ENCODE results near the gene MICALL2.

The MICALL2 gene

GRCh38 chr7:1492640-1493039, 33.4 kb upstream of the MICALL2 start:
- DNase-seq: no peak

GRCh38 chr7:1492221-1492620, 33.0 kb upstream of the MICALL2 start:
- no peak for DNase-seq

DNA sequence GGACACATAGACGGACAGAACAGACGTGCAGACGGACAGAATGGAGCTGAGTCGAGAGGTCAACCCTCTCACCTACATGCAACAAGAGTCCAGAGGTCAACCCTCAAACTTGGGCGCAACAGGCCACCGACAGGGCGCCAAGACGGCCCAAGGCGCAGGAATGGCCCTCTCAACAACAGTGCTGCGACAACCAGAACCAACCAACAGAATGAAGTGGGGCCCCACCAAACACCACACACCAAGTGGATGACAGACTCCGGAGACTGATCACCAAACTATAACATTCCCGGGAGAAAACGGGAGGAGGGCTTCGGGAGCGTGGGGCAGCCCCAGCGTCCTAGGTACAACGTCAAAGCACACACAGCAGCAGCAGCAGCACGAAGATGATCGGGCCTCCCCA, 31.6 kb upstream of the MICALL2 start:
- no peak for DNase-seq

DNA sequence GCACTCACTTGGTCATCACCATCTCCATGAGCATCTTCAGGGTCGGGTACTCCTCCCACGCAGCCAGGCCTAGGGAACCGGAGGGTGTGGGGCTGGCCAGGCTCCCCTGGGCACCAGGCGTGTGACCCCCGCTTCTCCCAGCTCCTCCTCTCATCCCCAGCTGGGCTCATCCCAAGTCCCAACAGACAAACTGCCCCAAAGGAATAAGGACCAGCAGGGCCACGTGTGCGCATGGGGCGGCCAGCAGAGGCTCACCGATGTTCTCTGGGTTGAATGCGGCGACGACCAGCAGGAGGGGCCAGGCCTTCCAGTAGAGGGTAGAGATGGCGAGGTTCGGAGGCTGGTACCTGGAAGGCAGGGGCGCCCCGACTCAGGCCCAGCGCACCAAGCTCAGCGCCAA, 30.1 kb upstream of the MICALL2 start:
- no peak for DNase-seq

DNA sequence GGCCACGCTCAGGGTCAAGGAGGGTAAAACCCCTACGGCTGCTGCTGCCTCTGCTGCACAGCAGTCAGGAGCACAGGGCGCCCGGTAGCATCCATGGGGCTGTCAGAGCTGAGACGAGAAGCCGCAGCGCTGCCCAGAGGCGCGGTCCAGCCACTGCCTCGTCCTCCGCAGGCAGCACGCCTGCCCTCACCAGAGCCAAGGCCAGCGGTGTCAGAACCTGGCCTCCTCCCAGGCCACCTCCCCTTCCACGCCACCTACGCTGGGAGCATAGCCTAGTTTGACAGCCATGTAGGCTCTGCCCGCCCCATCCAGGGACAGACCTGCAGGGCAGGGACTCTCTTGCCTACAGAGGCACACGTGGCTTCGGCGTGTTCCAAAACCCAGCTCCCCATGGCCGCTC, 28.7 kb upstream of the MICALL2 start:
- no peak for DNase-seq

GRCh38 chr7:1487466-1487865, 28.2 kb upstream of the MICALL2 start:
- DNase-seq: no peak

- DNase-seq: no peak
Measured at GRCh38 chr7:1486571-1486970, 27.3 kb upstream of the MICALL2 start.

- DNase-seq: no peak
Measured at GRCh38 chr7:1485156-1485555, 25.9 kb upstream of the MICALL2 start.

GRCh38 chr7:1484569-1484968, 25.3 kb upstream of the MICALL2 start:
- DNase-seq: no peak

- DNase-seq: no peak
Measured at GRCh38 chr7:1483536-1484505, 24.6 kb upstream of the MICALL2 start.

DNA sequence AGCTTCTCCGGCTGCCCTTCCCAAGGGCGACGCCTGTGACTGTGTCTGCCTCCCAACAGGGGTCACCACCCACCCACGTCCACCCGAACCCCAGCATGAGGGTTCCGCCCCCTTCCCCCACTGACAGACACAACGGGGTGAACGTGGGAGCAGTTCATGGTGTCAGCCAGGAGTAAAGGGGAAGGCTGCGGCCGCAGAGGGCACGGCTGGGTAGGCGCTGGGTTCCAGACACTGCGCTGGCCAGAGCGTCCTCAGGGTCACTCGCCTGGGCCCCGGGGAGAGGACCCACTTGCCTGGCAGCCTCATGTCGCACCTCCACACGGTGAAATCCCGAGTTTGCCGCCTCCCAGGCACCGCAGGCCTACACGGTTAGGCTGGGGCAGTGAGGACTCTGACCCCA, 23.8 kb upstream of the MICALL2 start:
- DNase-seq: no peak

DNA sequence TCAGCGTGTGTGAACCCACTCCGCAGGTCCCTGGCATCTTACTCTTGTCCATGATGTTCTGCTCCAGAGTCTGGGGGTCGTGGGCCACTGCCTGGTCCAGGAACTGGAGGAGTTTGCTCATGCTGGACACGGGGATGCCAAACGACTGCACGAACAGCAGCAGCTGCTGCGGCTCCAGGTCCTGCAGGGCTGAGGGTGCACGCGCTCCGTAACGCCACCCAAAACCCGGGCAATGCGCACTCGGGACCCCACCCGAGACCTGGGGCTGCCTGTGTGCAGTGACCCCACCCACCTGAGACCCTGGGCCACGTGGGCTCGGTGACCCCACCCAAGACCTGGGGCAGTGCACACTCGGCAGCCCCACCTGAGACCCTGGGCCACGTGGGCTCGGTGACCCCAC, 22.0 kb upstream of the MICALL2 start:
- DNase-seq: no peak

DNA sequence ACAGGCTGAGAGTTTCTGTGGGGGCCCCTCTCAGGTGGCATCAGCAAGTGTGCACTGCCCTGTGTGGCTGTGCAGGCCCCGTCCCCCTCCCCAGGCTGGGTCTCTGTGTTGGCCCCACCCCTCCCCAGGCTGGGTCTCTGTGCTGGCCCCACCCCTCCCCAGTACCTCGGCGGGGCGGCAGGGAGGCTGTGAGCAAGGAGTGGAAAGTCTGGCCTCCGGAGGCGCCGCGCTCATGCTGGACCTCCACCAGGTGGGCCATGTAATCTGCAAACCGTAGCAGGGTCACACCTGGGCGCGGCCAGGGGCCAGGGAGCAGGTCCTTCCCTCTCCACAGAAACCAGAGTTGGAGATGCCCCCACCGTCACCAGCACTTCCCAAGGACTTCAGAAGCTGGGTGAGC, 21.4 kb upstream of the MICALL2 start:
- DNase-seq: no peak

GRCh38 chr7:1479287-1479686, 20.0 kb upstream of the MICALL2 start:
- no peak for DNase-seq

DNA sequence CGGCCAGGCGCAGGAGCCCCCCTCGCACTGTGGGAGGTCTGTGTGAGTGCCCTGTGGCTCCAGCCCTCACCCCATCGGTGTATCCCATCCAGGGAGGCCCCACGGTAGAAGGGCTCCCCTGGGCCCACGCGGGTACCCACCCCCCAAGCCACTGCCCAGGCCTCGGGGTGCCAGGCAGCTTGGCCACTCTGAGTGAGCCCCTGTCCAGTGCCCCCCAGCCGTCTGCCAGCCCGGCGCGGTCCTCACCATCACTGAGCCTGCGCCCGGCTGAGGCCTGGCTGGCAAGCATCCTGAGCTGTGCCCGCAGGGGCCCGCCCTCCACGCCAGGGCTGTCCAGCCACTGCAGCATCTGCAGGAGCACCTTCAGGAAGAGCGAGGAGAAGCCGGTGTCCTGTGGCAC, 19.2 kb upstream of the MICALL2 start:
- no peak for DNase-seq

DNA sequence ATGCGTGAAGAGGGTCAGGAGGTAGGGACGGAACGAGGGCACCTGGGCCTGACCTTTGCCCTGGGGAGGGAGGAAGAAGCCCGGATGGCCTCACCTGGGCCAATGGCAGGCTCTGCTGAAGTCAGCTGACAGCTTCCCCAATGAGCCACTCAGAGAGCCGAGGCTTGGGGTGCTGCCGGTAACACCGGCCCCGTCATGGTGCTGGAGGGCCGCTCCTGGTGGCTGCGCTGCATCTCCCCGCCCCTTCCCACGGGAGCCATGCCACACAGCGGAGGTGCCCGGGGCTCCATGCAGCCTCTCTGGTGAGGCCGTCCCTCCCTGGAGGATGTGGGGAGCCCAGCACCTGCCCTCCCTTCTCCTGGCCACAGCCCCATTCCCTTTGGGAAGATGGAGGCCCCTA, 17.6 kb upstream of the MICALL2 start:
- no peak for DNase-seq

GRCh38 chr7:1475991-1476390, 16.7 kb upstream of the MICALL2 start:
- DNase-seq: no peak

- no peak for DNase-seq
Measured at GRCh38 chr7:1475393-1475792, 16.1 kb upstream of the MICALL2 start.

GRCh38 chr7:1474736-1475135, 15.5 kb upstream of the MICALL2 start:
- no peak for DNase-seq

DNA sequence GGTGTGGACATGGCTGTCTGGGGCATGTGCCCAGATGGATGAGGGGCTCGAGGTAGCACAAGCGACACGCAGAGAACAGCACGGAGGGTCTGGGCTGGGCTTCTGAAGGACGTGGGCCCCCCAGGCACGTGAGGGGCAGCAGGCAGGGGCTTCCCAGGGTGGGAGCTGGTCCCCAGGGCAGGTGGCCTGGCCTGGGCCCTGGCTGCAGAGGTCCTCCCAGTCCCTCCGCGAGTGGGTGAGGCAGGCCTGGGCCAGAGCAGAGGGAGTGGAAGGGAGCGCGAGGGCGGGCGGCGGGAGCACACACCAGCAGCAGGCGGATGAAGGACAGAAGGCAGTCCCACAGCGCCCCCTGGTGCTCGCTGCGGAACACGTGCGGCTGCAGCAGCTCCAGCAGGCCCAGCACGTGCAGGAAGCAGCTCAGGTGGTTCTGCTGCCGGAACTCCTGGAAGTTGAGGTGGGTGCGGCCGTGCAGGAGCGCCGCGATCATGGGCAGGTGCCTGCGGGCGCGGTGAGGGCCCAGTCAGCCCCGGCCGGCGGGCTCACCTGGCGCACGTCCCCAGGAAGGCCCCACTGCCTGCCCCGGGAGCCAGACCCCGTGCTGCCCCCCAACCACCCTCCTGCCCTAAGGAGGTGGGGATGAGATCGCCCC, 14.7 kb upstream of the MICALL2 start:
- peak; percentile 72 for DNase-seq

DNA sequence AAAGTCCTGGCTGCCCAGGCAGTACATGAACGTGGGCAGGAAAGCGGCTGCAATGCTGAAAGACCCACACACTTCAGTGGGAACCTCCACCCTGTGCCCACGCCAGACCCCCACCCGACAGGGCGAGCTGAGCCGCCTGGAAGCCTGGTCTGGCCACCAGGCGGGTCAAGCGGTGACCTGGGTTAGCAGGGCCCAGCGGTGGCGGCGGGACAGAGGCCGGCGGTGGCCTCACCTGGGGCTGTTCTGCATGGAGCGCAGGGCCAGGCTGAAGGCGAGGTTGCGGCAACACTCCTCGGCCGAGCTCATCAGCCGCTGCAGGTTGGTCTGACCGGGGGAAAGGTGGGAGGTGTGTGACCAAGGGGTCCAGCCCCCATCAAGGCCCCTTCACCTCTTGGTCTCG, 11.6 kb upstream of the MICALL2 start:
- DNase-seq: no peak

DNA sequence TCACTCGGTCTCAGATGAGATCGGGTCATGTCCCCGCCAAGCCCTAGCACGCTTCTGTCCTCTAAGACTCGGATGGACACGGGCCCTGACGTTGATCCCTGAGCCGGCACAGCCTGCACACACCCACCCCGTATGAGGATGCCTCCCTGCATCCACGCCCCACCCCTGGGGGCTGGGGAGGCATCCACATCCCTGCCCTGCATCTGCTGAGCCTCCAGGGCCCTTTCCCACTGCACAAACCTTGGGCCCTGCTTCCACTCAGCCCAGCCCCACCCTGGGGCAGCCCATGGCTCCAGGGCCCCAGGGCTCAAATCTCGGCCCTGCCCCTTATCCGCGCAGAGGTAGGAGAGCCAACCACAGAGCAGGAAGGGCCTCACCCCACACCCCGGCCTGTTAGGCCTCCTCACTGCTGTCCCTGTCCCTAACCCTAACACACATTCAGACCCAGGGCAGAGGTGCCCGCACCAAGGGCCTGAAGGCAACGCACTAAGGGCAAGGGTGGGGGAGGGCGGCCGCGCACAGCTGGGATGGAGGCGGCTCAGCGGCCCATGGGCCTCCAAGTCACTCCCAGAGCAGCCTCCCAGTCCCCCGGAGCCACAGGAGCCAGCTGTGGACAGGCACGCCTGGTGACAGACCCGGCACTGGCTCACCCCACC, 9.5 kb upstream of the MICALL2 start:
- DNase-seq: no peak

DNA sequence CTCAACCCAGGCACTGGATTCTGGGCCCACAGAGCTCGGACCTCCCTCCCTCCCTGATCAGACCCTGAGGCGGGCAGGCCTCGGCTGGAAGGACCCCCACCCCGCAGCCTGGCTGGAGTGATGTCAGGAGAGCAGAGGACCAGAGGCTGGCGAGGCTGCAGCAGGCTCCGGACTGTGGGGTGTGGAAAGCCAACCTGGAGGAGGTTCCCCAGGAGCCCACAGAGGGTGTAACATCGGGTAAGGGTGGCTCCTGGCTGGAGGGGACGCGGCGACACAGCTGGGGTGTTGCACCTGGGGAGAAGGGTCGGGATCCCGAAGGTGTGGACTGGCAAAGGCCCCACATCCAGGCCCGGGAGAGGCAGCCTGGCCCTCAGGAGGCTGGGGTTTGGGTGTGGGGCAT, 8.9 kb upstream of the MICALL2 start:
- DNase-seq: no peak
